ENCODE measurements around the gene LTBP1.

DNA sequence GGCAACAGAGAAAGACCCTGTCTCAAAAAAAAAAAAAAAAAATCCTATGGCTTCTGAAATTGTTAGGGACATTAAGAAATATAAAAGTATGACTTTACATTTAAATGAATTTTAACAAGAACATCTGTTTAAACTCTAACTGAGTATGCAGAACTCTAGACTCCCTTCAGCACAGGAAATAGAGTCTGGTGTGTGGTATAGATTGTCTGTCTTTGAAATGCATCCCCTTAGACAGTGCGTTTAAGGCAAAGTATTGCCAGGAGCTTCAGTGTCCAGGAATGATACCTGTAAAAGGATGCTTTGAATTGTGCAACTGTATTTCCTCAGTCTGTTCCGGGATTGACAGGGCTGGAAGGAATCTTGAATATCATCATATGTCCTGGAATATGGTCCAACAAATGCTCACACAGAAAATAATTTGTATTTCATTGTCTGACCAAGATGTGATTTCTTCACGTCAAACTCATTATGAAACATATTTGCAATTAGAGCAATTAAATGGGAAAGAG, 396.7 kb downstream of the LTBP1 start:
- TF ChIP-seq CTCF (IDR thresholded peaks at IDR 0.05) (no peak), POLR2A (IDR thresholded peaks at IDR 0.05) (no peak), POLR2AphosphoS5 (IDR thresholded peaks at IDR 0.05) (no peak)

All from breast epithelium (tissue), 3 donors.